ENCODE data around the gene SH3PXD2B.

SH3PXD2B gene

GRCh38 chr5:172343741-172344140, 110.6 kb downstream of the SH3PXD2B start:
- no peak overlapping the region for H3K27ac ChIP-seq (replicated peaks)
- H3K27me3 ChIP-seq (ENCODE audit: insufficient read depth, poor library complexity, severe bottlenecking): peaks cover 2% of the 10 kb centered on the region
- no peak overlapping the region for H3K4me3 ChIP-seq (replicated peaks; ENCODE audit: insufficient read depth, low read length)
- TF ChIP-seq SPI1 (IDR thresholded peaks at IDR 0.05; ENCODE audit: borderline replicate concordance, low read depth) (no peak), CTCF (IDR thresholded peaks at IDR 0.05; ENCODE audit: insufficient read depth, low read length) (no peak), GABPA (IDR thresholded peaks at IDR 0.05; ENCODE audit: low read depth) (no peak), REST (IDR thresholded peaks at IDR 0.05; ENCODE audit: insufficient replicate concordance, low read depth) (no peak), POLR2AphosphoS5 (IDR thresholded peaks at IDR 0.05; ENCODE audit: low read depth) (no peak)
- DNase-seq (ENCODE audit: low read depth in 1 of 2, low spot score in 1 of 2): no peak

- Histone ChIP-seq H3K4me3 (replicated peaks; ENCODE audit: insufficient read depth, low read length) (no peak overlapping the region), H3K27ac (replicated peaks) (no peak overlapping the region), H3K27me3 (ENCODE audit: insufficient read depth, poor library complexity, severe bottlenecking) (peaks cover 2% of the 10 kb centered on the region)
- DNase-seq (ENCODE audit: low read depth in 1 of 2, low spot score in 1 of 2): no peak
- TF ChIP-seq GABPA (IDR thresholded peaks at IDR 0.05; ENCODE audit: low read depth): no peak
- TF ChIP-seq SPI1 (IDR thresholded peaks at IDR 0.05; ENCODE audit: borderline replicate concordance, low read depth): no peak
- TF ChIP-seq REST (IDR thresholded peaks at IDR 0.05; ENCODE audit: insufficient replicate concordance, low read depth): no peak
- no peak for TF ChIP-seq POLR2AphosphoS5 (IDR thresholded peaks at IDR 0.05; ENCODE audit: low read depth)
- no peak for TF ChIP-seq CTCF (IDR thresholded peaks at IDR 0.05; ENCODE audit: insufficient read depth, low read length)
These were observed 111.4 kb downstream of the SH3PXD2B start for GRCh38 chr5:172342918-172343317.

- TF ChIP-seq CTCF (IDR thresholded peaks at IDR 0.05; ENCODE audit: insufficient read depth, low read length) (no peak), GABPA (IDR thresholded peaks at IDR 0.05; ENCODE audit: low read depth) (no peak), REST (IDR thresholded peaks at IDR 0.05; ENCODE audit: insufficient replicate concordance, low read depth) (no peak), SPI1 (IDR thresholded peaks at IDR 0.05; ENCODE audit: borderline replicate concordance, low read depth) (no peak), POLR2AphosphoS5 (IDR thresholded peaks at IDR 0.05; ENCODE audit: low read depth) (no peak)
- DNase-seq (ENCODE audit: low read depth in 1 of 2, low spot score in 1 of 2): no peak
- Histone ChIP-seq H3K27me3 (ENCODE audit: insufficient read depth, poor library complexity, severe bottlenecking) (peaks cover 2% of the 10 kb centered on the region), H3K4me3 (replicated peaks; ENCODE audit: insufficient read depth, low read length) (no peak overlapping the region), H3K27ac (replicated peaks) (no peak overlapping the region)
These were observed 114.8 kb downstream of the SH3PXD2B start for GRCh38 chr5:172339264-172340180.
